GM19035 (cell line): ENCODE measurements around the gene RNF175.

Experiments used
- ATAC-seq: cut with Tn5 transposase; IDR thresholded peaks from one replicate; pipeline ENCODE4 v1.9.1; 2021; ENCODE audit not compliant: unreplicated experiment

Gene RNF175

GRCh38 chr4:153785910-153786721 is 26.3 kb upstream of the RNF175 start:
- ATAC-seq, result no peak

DNA sequence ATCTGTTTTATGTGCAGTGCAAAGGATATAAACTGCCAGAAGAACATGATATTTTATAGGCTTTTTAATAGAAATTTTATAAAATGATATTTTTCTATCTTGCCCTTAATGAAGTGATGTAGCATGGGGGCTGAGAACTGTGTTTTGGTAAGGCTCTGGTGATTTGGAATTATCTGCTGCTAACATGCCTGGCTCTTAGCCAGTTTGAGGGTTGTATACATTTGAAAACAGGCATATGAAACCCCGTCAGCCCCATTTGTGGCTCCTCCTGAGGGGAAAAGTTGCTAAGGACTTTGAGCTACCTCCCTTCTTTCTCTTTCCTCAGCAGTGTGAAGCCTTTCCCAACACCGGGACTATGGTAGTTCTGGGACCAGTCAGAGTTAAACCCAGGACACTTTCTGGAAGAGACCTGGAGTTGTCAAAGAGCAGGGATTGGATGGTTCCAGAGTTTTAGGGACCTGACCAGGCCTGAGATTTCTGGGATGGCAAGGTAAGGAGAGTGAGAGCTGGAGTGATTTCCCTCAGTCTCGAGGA is 24.4 kb upstream of the RNF175 start:
- no peak for ATAC-seq

DNA sequence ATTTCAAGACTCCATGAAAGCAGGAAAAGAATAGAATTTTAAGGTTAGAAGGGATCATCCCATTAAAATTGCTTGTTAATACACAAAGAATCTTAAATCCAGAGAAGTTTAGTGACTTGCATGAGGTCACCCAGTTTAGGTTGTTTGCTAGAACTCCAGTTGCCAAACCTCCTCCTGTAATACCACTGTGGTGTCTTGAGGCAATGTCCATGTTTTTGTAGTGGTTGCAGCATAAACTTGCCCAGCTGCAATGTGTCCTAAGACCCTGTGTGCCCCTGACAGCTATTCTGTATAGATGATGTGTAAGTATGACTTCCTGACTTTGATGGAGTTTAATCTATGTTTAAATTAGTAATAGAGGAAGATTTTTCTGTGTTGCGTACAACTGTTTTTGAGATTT is 22.8 kb upstream of the RNF175 start:
- ATAC-seq, result no peak

- no peak for ATAC-seq
Measured at GRCh38 chr4:153781717-153782416, 22.0 kb upstream of the RNF175 start.

GRCh38 chr4:153781280-153781679 is 21.5 kb upstream of the RNF175 start:
- ATAC-seq, result no peak

- peak; percentile 90 for ATAC-seq
Measured at GRCh38 chr4:153780876-153781275, 21.1 kb upstream of the RNF175 start.

DNA sequence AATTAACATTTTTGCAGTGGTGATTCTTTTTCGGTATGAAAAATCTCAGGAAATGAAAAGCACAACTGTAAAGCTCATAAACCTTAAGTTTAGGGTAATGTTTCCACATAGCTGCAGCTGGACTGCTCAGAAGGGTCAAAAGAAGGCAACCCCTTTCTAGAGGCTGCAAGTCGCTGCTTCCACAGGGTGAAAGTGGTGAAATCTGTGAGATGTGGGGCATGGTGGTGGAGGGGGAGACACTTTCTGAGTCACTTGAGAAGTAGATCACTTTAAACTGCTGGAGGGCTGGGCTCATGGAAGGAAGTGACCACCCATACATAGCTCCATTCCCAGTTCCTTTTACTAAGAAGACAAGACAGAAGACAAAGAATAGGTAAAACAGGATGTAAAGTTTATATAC is 20.4 kb upstream of the RNF175 start:
- ATAC-seq, result no peak

DNA sequence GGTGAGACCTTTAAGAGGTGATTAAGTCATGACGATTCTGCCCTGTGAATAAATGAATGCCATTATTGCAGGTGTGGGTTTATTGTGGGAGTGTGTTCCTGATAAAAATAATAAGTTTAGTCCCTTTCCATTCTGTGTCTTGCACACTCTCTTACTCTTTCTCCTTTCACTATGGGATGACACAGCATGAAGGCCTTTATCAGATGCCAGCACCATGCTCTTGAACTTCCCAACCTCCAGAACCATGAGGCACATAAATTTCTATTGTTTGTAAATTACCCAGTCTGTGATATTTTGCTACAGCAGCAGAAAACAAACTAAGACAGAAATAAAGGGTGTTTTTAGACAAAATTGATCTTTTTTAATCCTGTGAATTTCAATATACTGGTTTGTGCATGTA is 18.6 kb upstream of the RNF175 start:
- ATAC-seq, result no peak

DNA sequence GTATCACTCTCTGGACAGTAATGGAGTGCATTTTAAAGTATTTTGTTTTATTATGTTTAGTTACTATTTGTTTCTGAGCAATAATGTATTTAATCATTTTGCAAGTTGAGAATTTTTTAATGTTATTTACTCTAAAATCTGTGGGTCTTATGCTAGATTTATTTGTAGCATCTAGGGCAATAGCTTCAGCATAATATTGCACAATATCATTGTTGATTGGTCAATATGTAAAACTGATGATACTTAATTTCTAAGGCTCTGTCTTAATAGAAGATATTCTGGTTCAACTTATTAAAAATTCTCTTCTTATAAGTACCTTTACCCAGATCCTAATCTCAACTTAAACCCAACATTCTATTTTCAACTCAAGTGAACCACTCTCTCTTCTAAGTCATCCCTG is 17.6 kb upstream of the RNF175 start:
- no peak for ATAC-seq

- no peak for ATAC-seq
Measured at GRCh38 chr4:153776601-153777000, 16.8 kb upstream of the RNF175 start.

GRCh38 chr4:153773236-153773690 is 13.4 kb upstream of the RNF175 start:
- ATAC-seq, result no peak

DNA sequence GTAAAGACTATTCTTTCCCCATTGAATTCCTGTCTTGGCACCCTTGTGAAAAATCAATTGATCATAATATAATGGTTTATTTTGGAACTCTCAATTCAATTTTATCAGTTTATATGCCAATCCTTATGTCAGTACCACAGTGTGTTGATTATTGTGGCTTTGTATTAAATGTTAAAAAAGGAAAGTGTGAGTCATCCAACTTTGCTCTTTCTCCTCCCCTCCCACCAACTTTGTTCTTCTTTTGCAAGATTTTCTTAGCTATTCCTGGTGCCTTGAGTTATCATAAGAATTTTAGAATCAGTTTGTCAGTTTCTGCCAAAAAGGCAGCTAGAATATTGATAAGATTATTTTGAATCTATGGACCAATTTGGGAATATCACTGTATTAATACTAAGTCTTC is 11.2 kb upstream of the RNF175 start:
- no peak for ATAC-seq

DNA sequence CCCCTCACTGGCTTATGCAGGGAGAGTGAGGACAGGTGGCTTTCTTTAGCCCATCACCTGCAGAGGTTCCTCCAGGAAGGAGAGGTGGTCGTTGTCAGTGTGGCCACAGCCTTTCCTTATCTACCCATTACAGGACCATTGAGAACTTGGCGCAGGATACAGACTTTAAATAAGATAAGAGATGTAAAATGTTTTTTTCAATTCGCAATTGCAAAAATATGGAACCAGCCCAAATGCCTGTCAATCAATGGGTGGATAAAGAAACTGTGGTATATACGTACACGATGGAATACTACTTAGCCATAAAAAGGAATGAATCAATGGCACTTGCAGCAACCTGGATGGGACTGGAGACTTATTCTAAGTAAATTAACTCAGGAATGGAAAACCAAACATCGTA is 6.9 kb upstream of the RNF175 start:
- ATAC-seq, result no peak

DNA sequence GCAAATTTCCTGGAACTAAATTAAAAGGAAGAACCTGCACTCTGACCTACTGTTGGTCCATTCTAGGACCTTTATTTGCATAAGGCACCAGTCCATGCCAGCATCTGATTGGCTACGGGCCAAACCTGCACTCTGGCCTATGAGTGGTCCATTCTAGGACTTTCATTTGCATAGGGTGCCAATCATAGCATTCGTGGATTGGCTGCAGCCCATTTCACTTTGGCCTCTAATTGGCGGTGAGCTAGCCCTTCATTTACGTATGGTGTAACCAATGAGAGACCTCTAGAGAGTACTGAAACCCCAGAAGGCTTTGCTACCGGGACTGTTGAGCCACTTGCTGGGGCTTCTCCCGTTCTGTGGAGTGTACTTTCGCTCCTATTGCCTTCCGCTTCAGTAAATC is 6.1 kb upstream of the RNF175 start:
- no peak for ATAC-seq

DNA sequence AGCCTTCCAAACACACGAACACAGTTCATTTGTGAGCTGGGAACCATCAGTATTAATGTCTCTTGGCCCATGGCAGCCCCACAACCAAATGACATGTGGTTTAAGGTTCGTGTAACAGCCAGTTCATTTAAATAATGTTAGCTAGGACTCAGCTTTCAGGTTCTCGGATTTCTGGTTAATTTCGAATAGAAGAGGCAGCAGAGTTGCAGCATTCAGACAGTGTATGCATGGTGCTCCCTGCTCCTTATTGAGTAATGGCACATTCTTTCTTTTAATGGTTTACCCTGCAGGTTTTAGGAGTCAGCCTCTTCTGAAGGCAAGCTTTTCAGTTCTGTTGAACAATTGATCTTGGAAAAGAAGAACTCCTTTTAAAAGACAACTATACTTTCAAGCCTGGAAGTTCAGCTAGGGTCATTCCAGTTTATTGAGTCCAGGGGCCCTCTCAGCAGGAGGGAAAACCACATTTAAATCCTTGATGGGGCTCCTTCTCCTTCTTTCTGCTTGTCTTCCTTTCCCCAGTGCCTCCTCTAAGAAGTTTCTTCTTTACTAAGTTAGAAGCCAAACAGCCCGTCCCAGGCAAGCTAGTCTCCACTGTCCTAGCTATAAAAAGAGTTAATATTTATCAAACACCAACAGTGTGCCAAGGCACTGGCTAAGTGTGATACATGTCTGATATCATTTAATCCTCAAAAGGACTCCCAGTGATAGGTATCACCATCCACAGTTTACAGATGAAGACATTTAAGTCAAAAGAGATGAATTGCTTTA is 5.0 kb upstream of the RNF175 start:
- no peak for ATAC-seq

DNA sequence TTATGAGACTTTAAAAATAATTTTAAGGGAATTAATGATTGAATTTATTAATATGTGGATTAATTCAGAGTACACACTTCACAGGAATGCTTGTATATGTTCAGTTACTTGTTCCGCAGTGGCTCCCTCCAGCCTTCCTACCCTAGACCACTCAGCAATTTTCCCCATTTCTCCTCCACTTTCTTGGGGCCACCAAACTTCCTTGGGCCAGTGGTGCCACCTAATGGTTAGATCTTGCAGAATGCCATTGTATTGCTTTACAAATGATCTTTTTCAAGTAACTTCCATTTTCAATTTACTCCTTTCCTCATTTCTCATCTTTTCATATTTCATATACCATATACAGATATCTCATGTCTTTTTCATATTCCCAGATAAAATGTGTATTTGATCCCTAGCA is 3.6 kb upstream of the RNF175 start:
- ATAC-seq, result no peak

DNA sequence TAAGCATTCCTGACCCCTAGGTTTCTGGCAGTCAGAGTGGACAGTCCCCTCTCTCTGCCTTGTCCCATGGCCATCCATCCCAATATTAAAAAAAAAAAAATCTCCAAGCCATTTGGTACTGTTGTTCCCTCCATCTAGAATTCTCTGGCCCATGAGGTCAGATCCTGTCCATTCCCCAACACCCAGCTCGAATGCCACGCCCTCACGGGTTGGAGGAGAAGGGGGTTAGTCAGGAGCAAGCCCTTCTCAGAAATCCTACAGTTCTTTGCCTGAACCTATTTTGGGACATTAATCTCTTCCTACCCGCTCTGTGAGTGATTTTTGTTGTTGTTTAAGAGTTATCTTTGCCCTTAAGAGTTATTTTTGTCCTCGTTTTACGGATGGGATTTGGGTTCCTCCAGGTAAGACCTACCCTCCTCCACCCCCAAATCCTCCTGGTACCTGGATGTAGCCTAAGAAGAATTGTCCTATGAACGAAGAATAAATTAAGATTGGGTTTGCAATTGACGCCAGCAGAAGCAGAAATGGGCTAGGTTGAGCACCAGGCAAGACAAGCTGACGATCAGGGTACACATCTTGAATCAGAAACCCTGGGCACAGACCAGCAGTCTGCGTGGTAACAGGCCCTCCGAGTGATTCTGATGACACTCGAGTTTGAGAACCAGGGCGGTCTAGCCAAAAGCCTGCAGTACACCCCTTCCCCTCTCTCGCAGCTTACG is 977 bp downstream of the RNF175 start:
- no peak for ATAC-seq

GRCh38 chr4:153758136-153758535 is 1.7 kb downstream of the RNF175 start:
- ATAC-seq, result no peak

GRCh38 chr4:153757407-153757806 is 2.4 kb downstream of the RNF175 start:
- ATAC-seq, result no peak

DNA sequence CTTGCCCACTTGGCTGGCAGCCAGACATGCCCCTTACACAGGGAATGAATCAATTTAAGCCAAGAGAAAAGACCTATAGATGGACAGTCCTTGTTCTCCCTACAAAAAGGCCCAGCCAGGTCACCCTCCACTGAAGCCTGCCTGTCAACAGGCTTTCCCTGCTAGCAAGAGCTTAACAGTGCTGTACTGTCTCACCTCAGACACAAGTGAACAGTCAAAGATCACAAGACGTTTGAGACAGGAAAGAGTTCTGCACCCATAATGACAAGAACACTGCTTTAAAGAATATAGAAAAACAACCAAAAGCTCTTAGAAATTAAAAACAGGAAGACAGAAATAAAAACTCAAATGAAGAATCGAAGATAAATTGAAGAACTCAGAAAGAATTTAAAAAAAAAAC is 4.6 kb downstream of the RNF175 start:
- no peak for ATAC-seq
